NCI-H2081 (cell line): ENCODE data around the gene PAM.
"Not testable (repeated sequence)": the region's sequence is repeated elsewhere in the genome, so short reads cannot be mapped to it uniquely, and the experiment has no call there.

Experiments
- DNase-seq, 2 experiments: peaks; one replicate each; lab custom pipeline; 2025; lab: John Stamatoyannopoulos, UW

Gene PAM

GRCh38 chr5:102999621-103000020 is 244.5 kb downstream of the PAM start:
- not testable (repeated sequence) for DNase-seq

GRCh38 chr5:103000089-103000488 is 245.0 kb downstream of the PAM start:
- no peak for DNase-seq

GRCh38 chr5:103003872-103004271 is 248.8 kb downstream of the PAM start:
- DNase-seq, result no peak

- DNase-seq, result no peak
These were observed 250.2 kb downstream of the PAM start for GRCh38 chr5:103005276-103005675.

GRCh38 chr5:103006921-103007320 is 251.8 kb downstream of the PAM start:
- DNase-seq, result no peak

- DNase-seq, result no peak
These were observed 255.1 kb downstream of the PAM start for GRCh38 chr5:103010168-103010567.

GRCh38 chr5:103013933-103014552 is 258.9 kb downstream of the PAM start:
- no peak for DNase-seq

GRCh38 chr5:103014983-103015382 is 259.9 kb downstream of the PAM start:
- DNase-seq, result no peak

GRCh38 chr5:103016167-103016566 is 261.1 kb downstream of the PAM start:
- no peak for DNase-seq

- no peak for DNase-seq
These were observed 264.7 kb downstream of the PAM start for GRCh38 chr5:103019804-103020203.

GRCh38 chr5:103021314-103021713 is 266.2 kb downstream of the PAM start:
- DNase-seq, result no peak

- DNase-seq, result no peak
These were observed 272.2 kb downstream of the PAM start for GRCh38 chr5:103027267-103027666.

- no peak for DNase-seq
These were observed 276.5 kb downstream of the PAM start for GRCh38 chr5:103031607-103032006.

GRCh38 chr5:103033696-103034095 is 278.6 kb downstream of the PAM start:
- no peak for DNase-seq

GRCh38 chr5:103034662-103035392 is 279.7 kb downstream of the PAM start:
- no peak for DNase-seq

GRCh38 chr5:103035701-103036100 is 280.6 kb downstream of the PAM start:
- DNase-seq, result no peak

- DNase-seq, result no peak
These were observed 281.5 kb downstream of the PAM start for GRCh38 chr5:103036601-103037000.

- no peak for DNase-seq
These were observed 282.8 kb downstream of the PAM start for GRCh38 chr5:103037673-103038455.

- DNase-seq, result peak in 1 of 2 experiments; percentile 27
These were observed 286.1 kb downstream of the PAM start for GRCh38 chr5:103041071-103041676.

GRCh38 chr5:103046706-103047105 is 291.6 kb downstream of the PAM start:
- DNase-seq, result not testable (repeated sequence)

GRCh38 chr5:103057208-103058130 is 302.4 kb downstream of the PAM start:
- no peak for DNase-seq
